Endometrium (tissue), 2 donors: ENCODE results near the gene NSDHL.
"Not testable (repeated sequence)": the region's sequence is repeated elsewhere in the genome, so short reads cannot be mapped to it uniquely, and the experiment has no call there.

ENCODE experiments used
- FAIRE-seq: peaks from 2 replicates; lab custom pipeline; 2012; peaks lifted over from hg19 to GRCh38; lab: Jason Lieb, UNC
- donor health status: control.
- donor health status: control.

NSDHL gene

GRCh38 chrX:152895121-152895520, 64.3 kb downstream of the NSDHL start:
- FAIRE-seq: no peak

- no peak for FAIRE-seq
Measured at GRCh38 chrX:152895724-152896420, 65.0 kb downstream of the NSDHL start.

- FAIRE-seq: no peak
Measured at GRCh38 chrX:152896450-152896849, 65.6 kb downstream of the NSDHL start.

- no peak for FAIRE-seq
Measured at GRCh38 chrX:152897222-152898131, 66.6 kb downstream of the NSDHL start, which contains the start of gene ZNF185. Gene ZNF185, plus strand, starts transcription at chrX:152898067. Its CDS starts 16,423 bp downstream, at chrX:152914490.

GRCh38 chrX:152898442-152898841, 67.6 kb downstream of the NSDHL start:
- no peak for FAIRE-seq

GRCh38 chrX:152899111-152899873, 68.4 kb downstream of the NSDHL start:
- FAIRE-seq: no peak

- FAIRE-seq: no peak
Measured at GRCh38 chrX:152899874-152900719, 69.2 kb downstream of the NSDHL start.

GRCh38 chrX:152900937-152901445, 70.1 kb downstream of the NSDHL start:
- FAIRE-seq: no peak

GRCh38 chrX:152901816-152902501, 71.1 kb downstream of the NSDHL start:
- no peak for FAIRE-seq

- FAIRE-seq: no peak
Measured at GRCh38 chrX:152902502-152902820, 71.6 kb downstream of the NSDHL start.

- no peak for FAIRE-seq
Measured at GRCh38 chrX:152903589-152903988, 72.7 kb downstream of the NSDHL start.

GRCh38 chrX:152904151-152905080, 73.6 kb downstream of the NSDHL start:
- no peak for FAIRE-seq

GRCh38 chrX:152905081-152905420, 74.2 kb downstream of the NSDHL start:
- FAIRE-seq: no peak

- no peak for FAIRE-seq
Measured at GRCh38 chrX:152907084-152907651, 76.3 kb downstream of the NSDHL start.

GRCh38 chrX:152908486-152908885, 77.6 kb downstream of the NSDHL start:
- no peak for FAIRE-seq

GRCh38 chrX:152910018-152910417, 79.2 kb downstream of the NSDHL start:
- not testable (repeated sequence) for FAIRE-seq

GRCh38 chrX:152912106-152912505, 81.2 kb downstream of the NSDHL start:
- FAIRE-seq: no peak

- FAIRE-seq: no peak
Measured at GRCh38 chrX:152912641-152913040, 81.8 kb downstream of the NSDHL start.

GRCh38 chrX:152913346-152913745, 82.5 kb downstream of the NSDHL start:
- no peak for FAIRE-seq
